ACC112 (cell line): ENCODE measurements around the gene NAPA.

ENCODE experiments used
- H2AFZ ChIP-seq: fragments of 200-600 bp; sonication (generic); one replicate; pipeline ENCODE4 v1.6.0; 2017; ENCODE audit warnings: antibody characterized with exemption, low read length; ENCODE audit not compliant: unreplicated experiment
- H3K27ac ChIP-seq: fragments of 200-600 bp; sonication (generic); 2 replicates; pipeline ENCODE4 v1.5.1; 2014; ENCODE audit warnings: low read depth, mild to moderate bottlenecking, antibody characterized with exemption, low read length, moderate library complexity
- H3K27me3 ChIP-seq: fragments of 200-600 bp; sonication (generic); 2 replicates; pipeline ENCODE4 v1.6.1; 2014; ENCODE audit warnings: mild to moderate bottlenecking, antibody characterized with exemption, low read length, moderate library complexity, mixed read lengths; ENCODE audit not compliant: insufficient read depth
- H3K36me3 ChIP-seq: fragments of 200-600 bp; sonication (generic); 2 replicates; pipeline ENCODE4 v1.6.1; 2016; ENCODE audit warnings: mild to moderate bottlenecking, antibody characterized with exemption, low read length, moderate library complexity, mixed read lengths; ENCODE audit not compliant: insufficient read depth
- H3K4me1 ChIP-seq: fragments of 200-600 bp; sonication (generic); one replicate; pipeline ENCODE4 v1.6.1; 2016; ENCODE audit warnings: low read length, mixed read lengths; ENCODE audit not compliant: insufficient read depth, unreplicated experiment, control insufficient read depth
- H3K4me3 ChIP-seq: fragments of 200-600 bp; sonication (generic); 2 replicates; pipeline ENCODE4 v1.5.1; 2014; ENCODE audit warnings: mild to moderate bottlenecking, low read depth, low read length
- H3K79me2 ChIP-seq: fragments of 200-600 bp; sonication (generic); one replicate; pipeline ENCODE4 v1.6.0; 2016; ENCODE audit warnings: low read length; ENCODE audit not compliant: control insufficient read depth, unreplicated experiment, insufficient read depth

Gene NAPA

DNA sequence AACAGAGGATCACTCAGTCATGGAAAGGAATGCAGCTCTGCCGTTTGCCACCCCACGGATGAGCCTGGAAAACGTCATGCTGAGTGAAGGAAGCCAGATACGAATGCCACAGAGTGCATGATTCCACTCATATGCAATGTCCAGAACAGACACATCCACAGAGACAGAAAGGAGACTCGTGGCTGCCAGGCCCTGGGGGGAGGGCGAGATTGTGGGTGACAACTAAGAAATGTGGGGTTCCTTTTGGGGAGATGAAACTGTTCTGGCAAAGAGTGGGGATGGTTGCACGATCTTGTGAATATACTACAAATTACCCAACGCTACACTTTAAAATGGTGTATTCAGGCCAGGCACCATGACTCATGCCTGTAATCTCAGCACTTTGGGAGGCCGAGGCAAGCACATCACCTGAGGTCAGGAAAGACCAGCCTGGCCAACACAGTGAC lies 27.2 kb upstream of the NAPA start:
- Histone ChIP-seq H3K79me2 (no peaks in the 10 kb centered on the region), H2AFZ (no peak overlapping the region), H3K27me3 (no peaks in the 10 kb centered on the region), H3K4me1 (no peaks in the 10 kb centered on the region), H3K4me3 (no peak overlapping the region), H3K27ac (no peak overlapping the region), H3K36me3 (no peaks in the 10 kb centered on the region)

DNA sequence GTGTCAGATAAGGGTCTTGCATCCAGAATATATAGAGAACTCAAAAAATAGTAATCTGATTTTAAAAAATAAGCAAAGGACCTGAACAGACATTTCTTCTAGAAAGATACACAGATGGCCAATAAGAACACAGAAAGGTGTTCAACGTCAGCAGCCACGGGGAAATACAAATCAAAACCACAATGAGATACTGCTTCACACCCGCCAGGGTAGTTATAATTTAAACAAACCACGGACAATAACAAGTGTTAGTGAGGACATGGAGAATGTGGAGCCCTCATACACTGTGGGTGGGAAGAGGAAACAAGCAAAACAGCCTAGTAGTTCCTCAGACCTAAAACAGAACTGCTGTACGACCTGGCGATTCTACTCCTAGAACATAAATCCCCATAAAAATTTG lies 26.7 kb upstream of the NAPA start:
- Histone ChIP-seq H3K4me1 (no peaks in the 10 kb centered on the region), H3K27me3 (no peaks in the 10 kb centered on the region), H3K27ac (no peak overlapping the region), H3K79me2 (no peaks in the 10 kb centered on the region), H3K36me3 (no peaks in the 10 kb centered on the region), H3K4me3 (no peak overlapping the region), H2AFZ (no peak overlapping the region)

DNA sequence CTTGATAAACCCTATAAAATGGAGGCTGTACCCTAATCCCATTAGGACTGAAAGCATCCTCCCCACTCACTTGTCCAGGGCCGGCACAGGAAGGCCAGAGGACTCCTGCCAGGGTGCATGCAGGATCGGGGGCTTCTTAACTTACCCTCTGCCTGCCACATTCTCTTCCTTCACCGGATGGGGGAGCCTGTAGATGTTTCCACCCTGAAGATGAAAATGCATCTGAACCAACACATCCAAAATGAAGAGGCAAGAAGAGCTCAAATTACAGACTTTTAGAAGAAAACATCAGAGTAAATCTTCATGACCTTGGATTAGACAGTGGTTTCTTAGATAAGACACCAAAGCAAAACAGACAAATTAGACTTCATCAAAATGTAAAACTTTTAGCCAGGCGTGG lies 25.9 kb upstream of the NAPA start:
- Histone ChIP-seq H3K79me2 (no peaks in the 10 kb centered on the region), H3K36me3 (no peaks in the 10 kb centered on the region), H3K4me3 (no peak overlapping the region), H3K27ac (no peak overlapping the region), H3K4me1 (no peaks in the 10 kb centered on the region), H3K27me3 (no peaks in the 10 kb centered on the region), H2AFZ (no peak overlapping the region)

DNA sequence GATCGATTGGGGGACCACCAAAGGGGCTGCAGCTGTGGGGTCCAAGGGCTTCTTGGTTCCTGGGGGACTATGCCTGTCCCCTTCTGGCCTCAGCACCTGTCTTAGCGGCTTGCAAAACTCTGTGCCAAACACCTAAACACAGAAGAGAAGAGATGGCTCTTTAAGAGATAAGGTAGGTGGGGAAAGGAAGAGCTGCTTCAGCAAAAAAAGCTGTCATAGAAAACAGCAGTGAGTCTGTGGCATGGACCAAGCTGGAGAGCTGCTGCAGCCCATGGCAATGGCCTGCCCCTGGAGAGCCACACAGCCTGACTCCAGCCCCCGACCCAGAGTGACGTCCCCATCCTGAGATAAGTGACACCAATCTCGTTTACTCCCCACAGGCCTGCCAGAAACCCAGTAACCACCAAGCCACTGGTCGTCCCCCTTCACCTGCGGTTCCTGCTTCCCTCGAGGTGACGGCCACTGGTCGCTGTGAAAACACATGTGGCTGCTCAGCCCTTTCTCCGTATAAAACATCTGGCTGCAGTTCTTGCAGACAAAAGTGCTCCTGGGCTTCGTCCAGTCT lies 25.0 kb upstream of the NAPA start:
- no peak overlapping the region for H3K27ac ChIP-seq
- no peaks in the 10 kb centered on the region for H3K36me3 ChIP-seq
- H3K27me3 ChIP-seq: no peaks in the 10 kb centered on the region
- no peak overlapping the region for H2AFZ ChIP-seq
- H3K4me1 ChIP-seq: no peaks in the 10 kb centered on the region
- no peaks in the 10 kb centered on the region for H3K79me2 ChIP-seq
- no peak overlapping the region for H3K4me3 ChIP-seq

DNA sequence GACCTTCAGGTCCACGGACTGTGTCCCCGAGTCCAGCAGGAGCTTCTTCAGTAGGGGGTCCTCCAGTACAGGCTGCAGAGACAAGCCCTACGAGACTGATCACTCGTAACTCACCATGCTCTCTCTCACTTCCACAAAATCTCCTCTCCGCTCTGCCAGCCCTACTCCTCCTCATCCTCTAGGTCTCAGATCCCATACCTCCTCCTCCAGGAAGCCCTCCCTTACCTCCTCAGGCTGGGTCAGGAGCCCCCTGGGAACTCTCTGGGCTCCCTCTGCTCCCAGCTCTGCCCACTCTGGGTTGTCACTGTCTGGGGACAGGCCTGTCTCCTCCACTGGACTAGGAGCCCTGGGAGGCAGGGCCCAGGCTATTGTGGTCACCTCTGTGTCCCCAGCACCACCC lies 23.9 kb upstream of the NAPA start:
- H3K27me3 ChIP-seq: no peaks in the 10 kb centered on the region
- no peaks in the 10 kb centered on the region for H3K36me3 ChIP-seq
- no peak overlapping the region for H3K27ac ChIP-seq
- no peaks in the 10 kb centered on the region for H3K79me2 ChIP-seq
- H3K4me3 ChIP-seq: no peak overlapping the region
- no peaks in the 10 kb centered on the region for H3K4me1 ChIP-seq
- no peak overlapping the region for H2AFZ ChIP-seq

DNA sequence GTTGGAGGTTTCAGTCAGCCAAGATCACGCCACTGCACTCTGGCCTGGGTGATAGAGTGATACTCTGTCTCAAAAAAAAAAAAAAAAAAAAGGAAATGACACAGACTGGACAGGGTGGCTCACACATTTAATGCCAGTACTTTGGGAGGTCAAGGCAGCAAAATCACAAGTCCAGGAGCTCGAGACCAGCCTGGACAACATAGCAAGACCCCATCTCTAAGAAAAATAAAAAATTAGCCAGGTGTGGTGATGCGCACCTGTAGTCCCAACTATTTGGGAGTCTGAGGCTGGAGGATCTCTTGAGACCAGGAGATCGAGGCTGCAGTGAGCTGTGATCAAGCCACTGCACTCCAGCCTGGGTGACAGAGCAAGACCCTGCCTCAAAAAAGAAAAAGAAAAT lies 22.6 kb upstream of the NAPA start:
- Histone ChIP-seq H3K4me3 (no peak overlapping the region), H3K27me3 (no peaks in the 10 kb centered on the region), H3K27ac (no peak overlapping the region), H2AFZ (no peak overlapping the region), H3K36me3 (no peaks in the 10 kb centered on the region), H3K79me2 (no peaks in the 10 kb centered on the region), H3K4me1 (no peaks in the 10 kb centered on the region)

DNA sequence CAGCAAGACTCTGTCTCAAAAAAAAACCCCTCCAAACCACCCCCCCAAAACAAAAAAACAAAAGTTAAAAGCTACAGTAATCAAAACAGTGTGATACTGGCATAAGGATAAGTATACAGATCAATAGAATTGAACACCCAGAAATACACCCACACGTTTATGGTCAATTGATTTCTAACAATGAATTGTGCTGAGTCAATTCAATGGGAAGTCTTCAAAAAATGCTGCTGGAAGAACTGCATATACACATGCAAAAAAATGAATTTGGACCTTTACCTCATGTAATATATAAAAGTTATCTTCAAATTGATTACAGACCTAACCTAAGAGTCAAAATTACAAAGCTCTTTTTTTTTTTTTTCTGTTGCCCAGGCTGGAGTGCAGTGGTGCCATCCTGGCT lies 19.8 kb upstream of the NAPA start:
- no peaks in the 10 kb centered on the region for H3K4me1 ChIP-seq

DNA sequence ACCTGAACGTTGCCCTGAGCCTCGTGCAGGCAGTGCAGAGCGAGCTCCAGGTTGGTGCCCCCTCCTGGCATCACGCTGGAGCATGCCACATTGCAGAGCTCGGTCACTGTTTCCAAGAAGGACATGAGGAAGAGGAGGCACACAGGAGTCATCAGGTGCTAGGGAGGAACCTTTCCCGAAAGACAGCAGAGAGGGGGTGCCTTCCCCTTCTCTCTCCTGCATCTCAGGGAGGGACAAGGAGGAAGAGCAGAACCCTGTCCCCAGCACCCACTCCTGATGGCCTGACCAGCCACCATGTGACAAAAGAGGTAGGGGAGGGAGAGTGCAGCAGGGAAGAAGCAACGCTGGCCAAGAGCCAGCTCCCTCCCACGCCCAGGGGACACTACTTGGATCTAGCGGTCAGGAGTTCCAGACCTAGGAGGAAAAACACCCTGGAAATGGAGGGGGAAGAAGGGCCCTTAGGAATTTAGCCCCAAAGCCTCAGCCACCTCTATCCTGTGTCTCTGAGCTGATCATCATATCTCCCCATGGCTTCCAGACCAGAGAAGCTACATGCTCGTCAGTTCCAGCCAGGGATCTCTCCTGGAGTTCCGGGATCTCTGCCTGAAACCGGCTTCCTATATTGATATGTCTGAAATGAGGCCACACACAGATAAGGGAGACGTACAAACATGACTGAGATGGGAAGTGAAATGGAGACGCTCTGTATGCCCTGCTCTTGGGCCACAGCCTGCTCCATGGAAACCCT lies 17.0 kb upstream of the NAPA start:
- no peaks in the 10 kb centered on the region for H3K79me2 ChIP-seq
- H2AFZ ChIP-seq: no peak overlapping the region
- no peaks in the 10 kb centered on the region for H3K36me3 ChIP-seq
- no peak overlapping the region for H3K4me3 ChIP-seq
- no peaks in the 10 kb centered on the region for H3K4me1 ChIP-seq
- H3K27ac ChIP-seq: no peak overlapping the region
- no peaks in the 10 kb centered on the region for H3K27me3 ChIP-seq

More for the DNA sequence above, 19.8 kb upstream of the NAPA start:
- Histone ChIP-seq H3K79me2 (no peaks in the 10 kb centered on the region), H3K36me3 (no peaks in the 10 kb centered on the region), H3K27ac (no peak overlapping the region), H2AFZ (no peak overlapping the region), H3K27me3 (no peaks in the 10 kb centered on the region), H3K4me3 (no peak overlapping the region)

DNA sequence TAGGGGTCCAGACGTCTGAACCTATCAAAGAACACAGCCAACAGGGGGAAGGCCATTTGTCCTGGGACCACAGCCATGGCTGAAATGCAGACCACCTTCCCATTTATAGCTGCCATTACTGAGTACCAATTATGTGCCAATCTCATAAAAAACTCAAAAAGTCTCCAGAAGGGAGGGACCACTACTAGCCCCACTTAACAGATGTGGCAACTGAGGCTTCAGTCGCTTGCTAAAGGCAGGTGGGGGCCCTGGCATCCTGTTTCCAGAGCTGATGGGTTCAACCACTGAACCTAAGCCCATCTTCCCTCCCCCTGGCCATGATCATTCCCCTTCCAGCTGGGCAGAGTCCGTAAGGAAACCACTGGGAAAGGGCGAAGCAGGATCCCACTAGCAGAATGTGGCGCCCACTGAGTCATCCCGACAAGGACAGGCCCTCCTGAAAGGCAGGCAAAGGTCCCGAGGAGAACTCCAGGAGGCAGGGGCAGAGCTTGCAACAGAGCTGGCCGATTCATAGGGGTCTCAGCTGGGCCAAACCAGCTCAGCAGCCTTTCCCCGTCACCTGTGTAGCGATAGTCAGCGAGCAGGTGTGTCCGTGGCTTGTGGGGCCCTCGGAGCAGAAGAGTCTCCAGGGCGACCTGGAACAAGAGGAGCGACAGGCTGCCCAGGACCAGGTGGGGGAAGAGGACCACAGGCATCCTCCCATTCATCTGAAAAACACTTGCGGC lies 14.3 kb upstream of the NAPA start:
- H3K36me3 ChIP-seq: no peaks in the 10 kb centered on the region
- H3K4me3 ChIP-seq: no peak overlapping the region
- no peaks in the 10 kb centered on the region for H3K27me3 ChIP-seq
- H3K79me2 ChIP-seq: no peaks in the 10 kb centered on the region
- no peak overlapping the region for H2AFZ ChIP-seq
- H3K4me1 ChIP-seq: no peaks in the 10 kb centered on the region
- no peak overlapping the region for H3K27ac ChIP-seq

DNA sequence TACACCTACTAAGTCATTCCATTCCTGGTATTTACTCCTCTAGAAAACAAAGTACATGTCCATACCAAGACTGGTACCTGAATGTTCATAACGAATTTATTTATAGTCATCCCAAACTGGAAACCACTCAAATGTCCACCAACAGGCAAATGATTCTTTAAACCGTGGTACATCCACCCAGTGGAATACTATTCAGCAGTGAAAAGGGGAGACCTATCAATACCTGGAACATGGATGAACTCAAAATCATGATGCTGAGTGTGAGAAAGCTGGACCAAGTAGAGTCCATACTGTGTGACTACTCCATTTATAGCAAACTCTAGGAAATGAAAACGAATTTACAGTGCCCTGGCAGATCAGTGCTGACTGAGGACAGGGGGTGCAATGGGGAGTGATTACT lies 11.9 kb upstream of the NAPA start:
- H3K4me1 ChIP-seq: no peaks in the 10 kb centered on the region
- no peak overlapping the region for H3K27ac ChIP-seq
- no peak overlapping the region for H3K4me3 ChIP-seq
- no peaks in the 10 kb centered on the region for H3K36me3 ChIP-seq
- no peak overlapping the region for H2AFZ ChIP-seq
- H3K27me3 ChIP-seq: no peaks in the 10 kb centered on the region
- no peaks in the 10 kb centered on the region for H3K79me2 ChIP-seq

DNA sequence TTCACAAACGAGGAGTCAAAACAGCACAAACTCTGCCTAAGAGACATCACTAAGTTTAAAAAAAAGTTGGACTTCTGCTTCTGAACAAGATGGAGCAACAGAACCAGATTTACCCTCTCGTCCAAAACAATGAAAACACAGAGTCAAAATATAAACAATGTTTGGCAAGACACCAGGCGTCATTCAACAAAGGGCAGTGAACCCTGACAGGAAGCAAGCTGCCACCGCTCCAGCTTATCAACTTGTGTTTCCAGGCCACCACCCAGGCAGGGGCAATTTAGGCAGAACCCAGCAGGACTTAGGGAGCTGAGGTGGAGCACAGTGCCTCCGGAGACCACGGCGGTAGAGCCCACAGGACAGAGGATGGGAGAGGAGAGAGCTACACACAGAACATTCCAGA lies 8.6 kb upstream of the NAPA start:
- Histone ChIP-seq H3K4me1 (no peaks in the 10 kb centered on the region), H2AFZ (no peak overlapping the region), H3K79me2 (no peaks in the 10 kb centered on the region), H3K27me3 (no peaks in the 10 kb centered on the region), H3K27ac (no peak overlapping the region), H3K36me3 (no peaks in the 10 kb centered on the region), H3K4me3 (no peak overlapping the region)
